HG03066 (cell line): ENCODE measurements around the gene PYROXD2.
"Not testable (repeated sequence)": the region's sequence is repeated elsewhere in the genome, so short reads cannot be mapped to it uniquely, and the experiment has no call there.

Experiments used
- ATAC-seq: cut with Tn5 transposase; IDR thresholded peaks from one replicate; pipeline ENCODE4 v1.9.1; 2021; ENCODE audit warnings: low read depth; ENCODE audit not compliant: unreplicated experiment

The PYROXD2 gene

DNA sequence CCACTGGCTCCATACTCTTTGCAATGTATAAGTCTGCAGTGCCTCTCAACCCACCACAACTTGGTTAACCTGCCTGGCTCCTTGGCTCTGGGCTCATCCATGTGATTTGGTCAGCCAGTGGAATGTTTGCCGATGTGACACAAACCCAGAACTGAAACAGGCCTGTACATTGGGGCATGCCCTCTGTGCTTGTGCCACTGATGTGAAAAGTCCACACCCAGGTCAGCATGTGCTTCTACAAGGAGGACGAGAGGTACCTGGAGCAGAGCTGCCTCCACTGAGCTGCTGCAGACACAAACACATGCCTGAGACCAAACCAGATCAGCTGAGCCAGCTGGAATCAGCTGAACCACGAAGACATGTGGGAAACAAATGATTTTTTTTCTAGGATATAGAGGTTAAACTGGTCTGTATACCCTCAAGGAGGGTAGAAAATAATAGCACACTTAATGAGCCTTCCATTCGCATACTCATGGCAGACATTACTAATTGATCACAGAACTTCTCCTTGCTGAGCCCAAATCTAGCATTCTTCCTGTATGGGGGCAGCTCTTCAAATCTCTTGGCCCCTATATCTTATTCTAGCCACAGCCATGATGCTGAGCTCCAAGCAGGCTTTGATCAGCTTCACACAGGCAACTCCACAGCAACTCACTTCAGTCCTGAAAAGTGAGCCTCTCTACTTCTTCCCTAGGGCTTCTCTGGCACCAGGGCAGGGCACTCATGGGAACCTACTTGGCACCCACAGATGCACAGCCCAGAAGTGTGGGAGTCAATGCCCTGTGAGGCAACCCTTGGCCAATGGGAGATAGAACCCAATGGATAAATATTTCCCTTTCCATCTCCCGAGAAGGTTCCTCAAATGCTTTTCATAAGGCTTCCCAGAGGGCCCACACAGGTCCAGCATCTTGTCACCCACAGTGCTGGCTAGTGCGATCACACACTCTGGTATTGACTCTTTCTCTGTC is 18.6 kb downstream of the PYROXD2 start:
- no peak for ATAC-seq

DNA sequence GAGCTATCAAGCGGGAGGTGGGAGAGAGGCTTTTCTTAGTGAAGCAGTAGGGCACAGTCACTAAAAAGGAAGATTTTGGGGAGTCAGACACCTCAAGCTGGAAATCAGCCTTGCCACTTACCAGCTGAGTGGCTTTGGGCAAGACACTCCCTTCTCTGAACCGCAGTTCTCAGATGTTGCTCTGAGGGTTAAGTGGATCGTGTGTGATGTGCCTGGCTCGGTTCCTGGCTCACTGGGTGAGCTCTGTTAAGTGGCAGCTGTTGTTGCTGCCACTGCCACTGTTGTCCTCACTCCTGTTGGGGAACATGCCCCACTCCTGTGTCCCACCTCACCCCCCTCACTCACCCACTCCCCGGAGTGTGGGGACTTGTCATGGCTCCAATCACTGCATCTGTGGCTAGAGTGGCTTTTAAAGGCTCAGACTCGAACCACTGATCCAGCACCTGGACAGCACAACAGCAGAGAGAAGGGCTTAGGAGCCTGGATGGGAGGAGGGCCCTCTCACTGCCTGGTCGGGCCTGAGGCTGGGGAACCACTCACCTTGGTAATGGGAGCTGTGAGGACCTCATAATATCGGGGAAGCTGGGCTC is 20.0 kb downstream of the PYROXD2 start:
- no peak for ATAC-seq

DNA sequence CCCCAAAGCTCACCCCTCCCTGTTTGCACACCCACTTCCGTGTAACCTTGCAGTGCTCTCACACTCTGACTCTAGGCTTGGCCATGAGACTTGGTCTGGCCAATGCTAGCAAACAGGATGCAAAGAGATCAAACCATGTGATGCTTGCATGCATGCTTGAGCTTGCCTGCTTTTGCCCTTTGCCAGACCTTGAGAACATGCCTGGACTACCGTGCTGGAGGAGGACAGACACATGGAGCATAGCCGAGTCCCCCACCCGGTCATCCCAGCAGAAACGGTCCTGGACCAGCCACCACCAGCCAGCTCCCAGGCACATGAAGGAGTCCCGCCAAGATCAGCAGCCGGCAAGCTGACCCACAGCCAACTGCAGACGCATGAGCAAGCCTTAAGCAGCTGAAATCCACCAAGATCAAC is 23.4 kb downstream of the PYROXD2 start:
- no peak for ATAC-seq

DNA sequence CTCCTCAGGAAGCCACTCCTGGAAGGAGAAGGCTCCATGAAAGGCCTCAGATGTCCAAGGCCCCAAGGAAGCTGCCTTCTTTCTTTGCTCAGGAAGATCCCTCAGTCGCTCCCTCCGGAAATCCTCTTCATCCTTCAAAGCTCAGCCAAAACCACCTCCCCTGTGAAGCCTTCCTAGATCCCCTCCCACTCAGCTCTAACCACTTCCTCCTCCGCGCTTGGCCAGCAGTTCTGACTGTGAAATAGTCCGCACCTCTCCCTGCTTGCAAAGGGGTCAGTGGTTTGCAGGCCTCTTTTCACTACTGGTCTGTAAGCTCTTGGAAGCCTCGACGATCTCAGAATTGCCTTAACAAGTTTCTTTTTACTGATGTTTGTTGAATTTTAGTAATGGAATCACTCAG is 23.9 kb downstream of the PYROXD2 start:
- ATAC-seq = no peak

DNA sequence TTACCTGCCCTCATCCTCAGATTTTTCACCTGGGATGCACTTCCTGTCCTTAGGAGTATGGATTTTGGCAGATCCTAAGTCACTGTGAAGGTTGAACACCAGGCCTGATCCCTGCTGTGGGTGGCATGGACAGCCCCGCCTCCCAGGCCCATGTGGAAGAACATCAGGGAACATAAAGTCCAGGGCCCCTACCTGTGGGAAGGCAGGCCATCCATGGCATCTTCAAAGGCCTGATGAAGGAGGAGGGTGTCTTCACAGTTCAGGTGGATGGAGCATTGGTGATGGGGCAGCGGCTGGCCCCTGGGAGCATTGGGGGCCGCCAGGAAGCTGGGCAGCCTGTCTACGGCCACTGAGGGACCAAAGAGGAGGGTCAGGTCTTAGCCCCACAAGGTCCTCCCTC is 24.6 kb downstream of the PYROXD2 start:
- ATAC-seq = no peak

DNA sequence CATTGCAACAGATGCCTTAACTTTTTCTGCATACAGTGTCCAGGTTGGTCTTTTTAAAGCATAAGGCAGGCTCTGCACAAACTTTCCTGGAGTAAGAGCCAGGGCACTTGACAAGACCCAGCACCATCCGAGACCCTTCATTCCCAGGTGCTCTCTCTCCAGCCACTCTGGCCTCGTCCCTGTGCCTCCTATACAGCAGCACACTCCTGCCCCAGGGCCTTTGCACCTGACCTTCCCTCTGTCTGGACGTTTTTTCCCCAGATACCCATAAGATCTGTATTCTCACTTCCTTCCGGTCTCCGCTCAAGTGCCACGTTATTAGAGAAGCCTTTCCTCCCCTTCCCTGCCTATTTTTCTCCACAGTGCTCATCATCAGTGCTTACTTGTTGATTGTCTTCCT is 25.6 kb downstream of the PYROXD2 start:
- ATAC-seq = no peak

DNA sequence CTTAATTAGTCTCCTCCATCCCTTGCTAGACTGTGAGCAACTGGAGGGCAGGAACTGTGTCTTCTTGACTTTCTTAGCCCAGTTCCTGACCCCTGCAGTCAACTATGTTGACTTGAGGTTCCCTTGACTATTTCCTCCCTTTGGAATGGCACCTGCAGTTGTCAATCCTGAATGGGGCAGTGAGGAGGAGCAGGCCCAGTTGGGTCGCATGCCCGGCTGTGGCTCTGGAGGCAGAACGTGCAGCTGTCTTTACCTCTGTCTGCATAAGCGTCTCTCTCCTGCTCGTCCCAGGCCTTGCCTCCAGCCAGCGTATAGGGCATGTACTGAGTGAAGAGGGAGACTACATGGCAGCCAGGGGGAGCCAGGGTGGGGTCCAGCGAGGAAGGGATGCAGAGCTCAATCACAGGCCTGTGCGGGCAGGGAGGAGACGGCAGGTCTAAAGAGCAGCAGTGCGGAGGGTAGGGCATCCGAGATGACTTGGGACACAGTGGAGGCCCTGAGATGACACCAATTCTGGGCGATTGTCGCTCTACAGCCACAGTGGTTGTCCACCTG is 26.8 kb downstream of the PYROXD2 start:
- no peak for ATAC-seq

DNA sequence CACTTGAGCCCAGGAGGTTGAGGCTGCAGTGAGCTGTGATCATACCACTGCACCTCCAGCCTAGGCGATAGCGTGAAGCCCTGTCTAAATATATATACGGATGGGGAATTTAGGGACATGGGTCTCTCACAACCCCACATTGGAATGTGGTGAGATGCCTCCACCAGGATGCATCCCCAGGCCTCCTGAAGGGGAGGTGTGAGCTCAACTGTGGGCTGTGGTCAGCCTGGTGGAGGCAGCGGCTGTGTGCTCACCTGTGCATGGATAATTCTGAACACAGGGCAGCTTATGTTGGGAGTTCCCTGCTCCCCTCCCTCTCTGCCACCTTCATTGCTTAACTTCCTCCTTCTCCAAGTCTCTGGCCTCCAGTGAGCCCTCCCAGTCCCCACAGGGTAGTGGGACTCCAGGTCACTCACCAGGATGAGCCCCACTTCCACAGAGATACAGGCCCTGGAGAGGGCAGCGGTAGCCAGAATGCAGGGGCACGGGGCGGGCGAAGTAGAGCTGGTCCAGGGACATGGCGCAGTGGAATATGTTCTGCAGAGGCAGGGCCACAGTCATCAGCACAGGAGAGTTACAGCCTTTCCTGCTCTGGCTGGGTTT is 30.4 kb downstream of the PYROXD2 start:
- ATAC-seq = no peak

DNA sequence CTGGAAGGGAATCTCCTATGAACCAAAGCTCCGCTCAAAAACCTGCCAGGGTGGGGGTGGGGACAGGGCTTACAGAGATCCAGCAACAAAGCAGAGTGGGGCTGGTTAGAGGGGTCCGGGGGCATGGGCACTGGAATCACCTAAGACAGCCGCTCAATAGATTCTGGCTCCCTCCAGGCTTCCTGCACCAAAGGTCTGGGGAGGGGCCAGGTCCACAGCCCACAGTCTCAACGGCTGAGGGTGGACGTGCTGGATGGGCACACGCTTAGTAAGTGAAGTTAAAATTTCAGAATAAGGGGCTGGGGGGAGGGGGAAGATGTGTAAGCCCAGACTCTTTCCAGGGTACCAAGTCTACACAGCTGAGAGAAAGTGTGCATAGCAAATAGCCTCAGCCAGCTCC is 31.1 kb downstream of the PYROXD2 start:
- no peak for ATAC-seq

DNA sequence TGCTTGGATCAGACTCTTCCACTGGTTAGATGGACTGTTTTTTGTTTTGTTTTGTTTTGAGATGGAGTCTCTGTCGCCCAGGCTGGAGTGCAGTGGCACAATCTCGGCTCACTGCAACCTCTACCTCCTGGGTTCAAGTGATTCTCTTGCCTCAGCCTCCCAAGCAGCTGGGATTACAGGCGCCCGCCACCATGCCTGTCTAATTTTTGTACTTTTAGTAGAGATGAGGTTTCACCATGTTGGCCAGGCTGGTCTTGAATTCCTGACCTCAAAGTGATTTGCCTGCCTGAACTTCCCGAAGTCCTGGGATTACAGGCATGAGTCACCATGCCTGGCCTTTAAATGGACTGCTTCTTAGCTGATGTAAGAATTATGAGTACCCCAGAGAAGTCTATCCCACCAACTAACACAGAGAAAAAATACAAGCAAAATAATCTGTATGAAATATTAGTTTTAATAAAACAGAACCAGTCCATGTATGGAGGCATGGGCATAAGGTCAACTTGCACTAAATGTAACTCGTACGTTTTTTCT is 31.8 kb downstream of the PYROXD2 start:
- not testable (repeated sequence) for ATAC-seq

DNA sequence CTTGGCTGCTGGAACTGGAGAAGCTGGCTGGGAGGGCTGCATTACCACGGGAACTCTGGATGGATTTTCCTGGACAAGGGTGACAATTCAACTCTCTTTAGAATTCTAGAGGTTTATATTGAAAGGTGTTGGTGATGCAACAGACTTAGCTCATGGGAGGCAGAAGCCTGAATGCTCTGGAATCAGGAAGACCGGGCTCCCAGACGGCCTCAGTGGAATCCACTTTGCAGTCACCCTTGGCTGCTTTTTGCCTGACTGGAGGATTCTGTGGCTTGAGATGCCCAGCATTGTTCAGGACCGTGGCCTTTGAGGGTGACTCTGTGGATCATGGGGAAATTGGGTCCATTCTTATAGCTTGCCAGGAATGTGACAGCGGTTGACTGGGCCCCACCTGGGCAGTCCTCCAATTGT is 32.3 kb downstream of the PYROXD2 start:
- no peak for ATAC-seq

DNA sequence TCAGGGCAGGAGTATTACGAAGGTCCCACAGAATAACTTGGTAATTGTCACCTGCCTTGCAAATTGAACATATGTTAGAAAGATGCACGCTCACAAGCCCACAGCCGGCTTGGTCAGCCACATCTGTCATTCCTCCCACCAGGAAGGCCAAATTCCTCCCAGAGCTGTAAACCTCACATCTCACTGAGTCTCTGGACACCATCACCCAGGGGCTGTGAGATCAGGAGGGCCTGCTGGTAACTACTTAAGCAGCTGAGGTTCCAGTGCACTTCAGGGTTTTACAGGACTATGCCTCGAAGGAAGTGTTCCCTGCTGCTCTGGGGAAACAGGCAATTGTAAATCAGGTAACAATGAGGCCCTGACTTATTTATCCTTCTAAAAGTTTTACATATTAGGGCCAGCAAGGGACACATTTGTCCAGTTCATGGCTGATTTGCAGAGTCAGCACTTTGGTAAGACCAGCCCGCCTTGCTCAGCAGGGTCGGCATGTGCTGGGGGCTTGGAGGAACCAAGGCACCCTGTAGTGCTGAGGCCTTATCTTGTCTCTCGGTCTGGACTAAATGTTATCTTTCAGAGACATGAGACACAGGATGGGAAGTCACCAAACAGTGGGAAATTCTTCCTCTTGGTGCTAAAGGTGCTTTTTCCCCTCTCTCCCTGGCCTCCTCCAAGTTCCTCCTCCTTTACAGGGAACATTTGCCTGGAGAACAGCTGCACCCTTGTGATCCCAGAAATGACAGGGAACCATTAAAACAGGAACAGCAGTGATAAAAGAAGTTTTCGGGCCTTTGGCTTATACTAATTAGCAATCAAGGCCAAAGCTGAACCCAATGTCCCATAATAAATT is 34.3 kb downstream of the PYROXD2 start:
- ATAC-seq = no peak

DNA sequence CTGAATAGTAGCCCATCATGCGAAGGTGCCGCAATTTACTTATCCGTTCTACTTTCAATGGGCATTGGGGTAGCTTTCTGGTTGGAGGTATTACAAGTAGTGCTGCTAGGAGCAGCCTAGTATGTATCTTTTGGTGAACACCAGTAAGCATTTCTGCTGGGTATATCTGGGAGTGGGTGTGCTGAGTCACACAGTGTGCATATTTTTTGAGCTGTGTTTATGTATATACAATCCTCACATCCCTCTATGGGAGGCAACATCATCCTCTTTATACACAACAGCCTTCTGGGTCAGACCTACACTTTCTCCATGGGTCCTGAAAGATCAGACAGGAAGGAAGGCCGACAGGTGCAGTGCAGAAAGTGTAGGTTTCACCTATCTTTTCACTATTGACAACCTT is 36.3 kb downstream of the PYROXD2 start:
- ATAC-seq = no peak

DNA sequence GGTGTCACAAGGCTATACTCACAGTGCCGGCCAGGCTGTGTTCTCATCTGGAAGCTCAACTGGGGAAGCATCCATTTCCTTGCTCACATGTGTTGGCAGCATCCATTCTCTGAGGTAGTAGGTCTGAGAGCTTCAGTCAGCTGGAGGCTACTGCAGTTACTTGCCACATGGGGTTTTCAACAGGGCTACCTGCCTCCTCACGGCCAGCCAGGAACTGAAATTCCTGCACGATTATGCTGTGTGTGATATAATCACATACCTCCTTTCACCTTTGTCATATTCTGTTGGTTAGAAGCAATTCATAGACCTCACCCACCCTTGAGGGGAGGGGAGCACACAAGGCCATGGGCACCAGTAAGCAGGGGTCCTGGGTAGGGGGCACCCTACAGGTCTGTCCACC is 37.4 kb downstream of the PYROXD2 start:
- ATAC-seq = no peak

DNA sequence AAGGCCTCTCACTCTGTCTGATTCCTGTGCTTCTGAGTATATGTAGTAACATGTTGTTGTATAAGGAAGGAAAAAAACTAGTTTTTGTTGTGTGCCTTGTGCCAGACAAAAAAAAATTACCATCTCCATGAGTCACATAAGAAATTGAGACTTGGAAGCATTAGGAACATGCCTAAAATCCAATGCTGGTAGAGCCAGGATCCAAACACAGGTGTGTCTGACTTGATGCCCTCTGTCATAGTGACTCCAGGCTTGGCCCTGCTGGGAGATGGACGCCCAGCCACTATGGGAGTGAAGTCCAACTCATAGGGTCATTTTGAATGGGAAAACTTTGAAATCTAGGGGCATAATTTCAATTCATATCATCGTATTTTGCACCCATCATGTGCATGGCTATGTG is 38.0 kb downstream of the PYROXD2 start:
- ATAC-seq = no peak

DNA sequence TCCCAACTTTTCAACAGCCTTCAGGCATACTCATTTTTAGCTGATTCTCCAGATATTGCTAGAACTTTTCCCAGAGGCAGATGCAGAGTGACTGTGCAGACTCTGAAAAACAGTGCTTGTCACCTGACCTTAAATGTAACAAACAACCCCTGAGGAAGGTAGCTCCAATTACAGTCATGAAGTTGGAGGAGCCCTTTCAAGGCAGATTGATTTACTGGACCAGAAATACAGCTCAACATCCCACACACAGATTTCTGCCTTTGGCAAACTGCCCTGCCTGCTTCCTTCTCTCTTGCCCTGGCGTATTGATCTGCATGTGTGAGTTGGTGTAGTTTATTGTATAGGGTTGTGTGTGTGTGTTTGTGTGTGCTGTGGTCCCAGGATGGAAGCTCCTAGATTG is 38.5 kb downstream of the PYROXD2 start:
- no peak for ATAC-seq

DNA sequence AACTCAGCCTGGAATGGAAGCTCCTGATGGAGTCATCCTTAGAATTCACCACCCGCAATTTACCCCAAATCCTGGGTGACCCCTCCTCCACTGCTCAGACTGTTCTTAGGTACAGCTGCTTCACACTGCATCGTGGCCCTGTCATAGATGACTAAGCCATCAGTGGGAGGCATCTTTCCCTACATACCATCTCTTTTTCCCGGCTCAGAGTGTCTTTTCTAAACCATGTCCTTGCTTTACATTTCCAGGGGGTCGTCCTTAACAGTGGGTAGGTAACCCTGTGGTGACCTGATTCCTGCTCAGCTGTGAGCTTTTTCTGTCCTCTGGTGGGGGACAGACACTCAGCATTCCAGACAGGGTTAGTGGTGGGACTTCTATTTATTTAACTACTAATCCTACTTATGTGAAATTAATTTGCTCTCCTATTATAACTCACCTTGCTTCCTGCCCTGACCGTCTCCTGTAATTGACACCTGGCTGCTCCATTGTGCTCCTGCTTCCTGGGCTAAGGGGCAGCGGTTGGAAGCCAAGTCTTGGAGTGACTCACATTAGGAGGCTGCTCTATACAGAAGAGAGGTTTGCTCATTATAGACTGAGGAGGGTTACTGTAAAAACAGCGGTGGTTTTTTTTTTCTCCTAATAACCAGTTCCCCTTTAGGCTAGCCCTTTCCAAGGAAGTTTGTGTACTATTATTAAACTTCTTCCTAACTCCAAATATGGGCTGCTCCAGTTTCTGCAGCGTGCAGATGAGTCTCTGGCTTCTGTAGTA is 40.6 kb downstream of the PYROXD2 start:
- ATAC-seq = no peak

DNA sequence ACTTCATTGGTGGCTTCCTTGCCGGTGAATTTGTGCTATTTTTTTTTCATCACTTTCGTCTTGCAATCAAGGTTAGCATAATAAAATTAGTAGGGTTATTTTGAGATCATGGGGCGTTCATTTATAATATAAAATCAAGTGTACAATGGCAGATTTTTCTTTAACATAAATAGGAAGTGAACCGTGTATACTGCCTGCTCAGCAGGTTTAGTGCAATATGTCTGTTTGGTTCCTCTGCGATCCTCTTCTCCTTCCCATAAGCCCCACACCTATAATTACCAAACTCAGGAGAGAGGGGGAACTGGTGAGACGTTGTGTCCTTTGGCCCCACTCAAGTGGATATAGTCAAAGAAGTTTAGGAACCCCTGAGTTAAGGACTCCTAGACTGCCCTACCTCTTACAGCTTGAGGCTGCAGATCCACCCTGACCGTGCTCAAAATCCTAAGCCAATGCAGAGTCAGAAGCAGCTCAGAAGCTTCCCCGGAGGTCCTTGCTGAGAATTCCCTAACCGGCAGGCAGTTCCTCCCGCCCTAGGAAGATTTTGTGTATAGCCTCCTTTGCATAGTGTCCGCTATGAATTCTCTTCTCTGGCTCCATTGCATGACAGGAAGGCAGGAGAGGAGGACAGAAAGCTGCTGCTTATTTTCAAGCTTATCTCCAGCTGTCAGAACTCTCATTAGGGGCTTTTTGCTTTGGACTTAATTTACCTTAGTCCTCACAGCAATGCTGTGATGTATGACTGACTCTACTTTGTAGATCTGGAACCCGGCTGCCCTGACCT is 41.5 kb downstream of the PYROXD2 start:
- no peak for ATAC-seq
